HepG2 (cell line): ENCODE measurements around the gene TUBB4B. TPM values are rescaled to one million over a fixed set of nuclear protein-coding genes. Genes with fewer than 3 reads are reported as not detected.
A peak's percentile ranks its signal among the peaks of the same experiment; 100 is the strongest.

Experiments used
- ASH2L ChIP-seq: fragments of 300-600, 200-600 bp; sonication (generic); IDR thresholded peaks from 2 replicates; pipeline ENCODE4 v1.7.0; 2017; ENCODE audit warnings: low read depth, mild to moderate bottlenecking, moderate library complexity, mixed read lengths, low read length; ENCODE audit not compliant: insufficient read length
- CHD4 ChIP-seq: fragments of 200-600 bp; sonication (generic); IDR thresholded peaks from 2 replicates; pipeline ENCODE4 v1.7.0; 2017; ENCODE audit warnings: mild to moderate bottlenecking, low read length, borderline replicate concordance
- FOXK1 ChIP-seq: sonication (generic); formaldehyde crosslinking; IDR thresholded peaks from 2 replicates; pipeline ENCODE4 v1.4.0; 2020; ENCODE audit warnings: low read depth, missing genetic modification reagents, borderline replicate concordance
- MEIS2 ChIP-seq: sonication (generic); formaldehyde crosslinking; IDR thresholded peaks from 2 replicates; pipeline ENCODE4 v1.9.0; 2021; ENCODE audit warnings: mild to moderate bottlenecking, missing genetic modification reagents
- RBFOX2 ChIP-seq: fragments of 200-400 bp; formaldehyde crosslinking; IDR thresholded peaks from 2 replicates; pipeline ENCODE4 v1.6.1; 2017; ENCODE audit warnings: low read depth, mild to moderate bottlenecking, low read length
- SAP130 ChIP-seq: IDR thresholded peaks from 2 replicates; pipeline ENCODE4 v1.6.1; 2016; ENCODE audit warnings: low read depth
- SIX1 ChIP-seq: sonication (generic); formaldehyde crosslinking; IDR thresholded peaks from 2 replicates; pipeline ENCODE4 v1.4.0; 2020; ENCODE audit warnings: missing genetic modification reagents, borderline replicate concordance
- U2AF2 ChIP-seq: fragments of 200-400 bp; formaldehyde crosslinking; IDR thresholded peaks from 2 replicates; pipeline ENCODE4 v1.6.1; 2017; ENCODE audit warnings: low read depth, mild to moderate bottlenecking, low read length
- ZBTB21 ChIP-seq: sonication (generic); formaldehyde crosslinking; IDR thresholded peaks from 2 replicates; pipeline ENCODE4 v1.4.0; 2020; ENCODE audit warnings: missing genetic modification reagents
- ZBTB3 ChIP-seq: sonication (generic); formaldehyde crosslinking; IDR thresholded peaks from 2 replicates; pipeline ENCODE4 v1.4.0; 2020; ENCODE audit warnings: low read depth, mild to moderate bottlenecking, moderate library complexity, missing genetic modification reagents, borderline replicate concordance
- ZMYM3 ChIP-seq: sonication (generic); formaldehyde crosslinking; IDR thresholded peaks from 2 replicates; pipeline ENCODE4 v1.5.1; 2020; ENCODE audit warnings: mild to moderate bottlenecking, missing genetic modification reagents
- ZNF205 ChIP-seq: IDR thresholded peaks from 2 replicates; pipeline ENCODE4 v1.6.1; 2018; ENCODE audit warnings: missing biosample characterization, missing genetic modification reagents
- ZNF296 ChIP-seq: sonication (generic); formaldehyde crosslinking; conservative IDR thresholded peaks from 2 replicates; pipeline ENCODE4 v1.5.0; 2020; ENCODE audit warnings: mild to moderate bottlenecking, missing genetic modification reagents
- ZNF430 ChIP-seq: sonication (generic); formaldehyde crosslinking; IDR thresholded peaks from 2 replicates; pipeline ENCODE4 v1.9.0; 2021; ENCODE audit warnings: mild to moderate bottlenecking, missing genetic modification reagents
- ZNF598 ChIP-seq: sonication (generic); formaldehyde crosslinking; IDR thresholded peaks from 2 replicates; pipeline ENCODE4 v1.5.1; 2020; ENCODE audit warnings: mild to moderate bottlenecking, missing genetic modification reagents, borderline replicate concordance
- ZNF672 ChIP-seq: sonication (generic); formaldehyde crosslinking; IDR thresholded peaks from 2 replicates; pipeline ENCODE4 v1.8.1; 2022; ENCODE audit warnings: missing genetic modification reagents
- ZNF7 ChIP-seq: IDR thresholded peaks from 2 replicates; pipeline ENCODE4 v1.6.1; 2016; ENCODE audit warnings: missing biosample characterization, missing genetic modification reagents
- ZNF780A ChIP-seq: sonication (generic); formaldehyde crosslinking; IDR thresholded peaks from 2 replicates; pipeline ENCODE4 v1.8.0; 2022; ENCODE audit warnings: mild to moderate bottlenecking, missing genetic modification reagents, moderate library complexity
- ZSCAN30 ChIP-seq: sonication (generic); formaldehyde crosslinking; IDR thresholded peaks from 2 replicates; pipeline ENCODE4 v1.5.0; 2020; ENCODE audit warnings: mild to moderate bottlenecking, missing genetic modification reagents
- polyA plus RNA-seq, 8 experiments: library from polyadenylated mRNA; depleted of rRNA in 3 of 8; stranded (reverse) in 7 of 8; unstranded in 1 of 8; fragments of >200 nt; fragmentation: Illumina TruSeq in 4 of 8; extraction: Trizol in 4 of 8; gene quantifications; 2 replicates each; pipeline versions ENCODE4 v1.2.1 to v1.2.3, GENCODE V29; 2011 to 2016; ENCODE audit warnings: low read depth in 4 of 8, missing spikeins in 1 of 8, mixed read lengths in 1 of 8; ENCODE audit not compliant: insufficient read depth in 1 of 8
- total RNA-seq, 5 experiments: library from RNA; depleted of rRNA; stranded (reverse); fragments of >200 nt; fragmentation: Illumina TruSeq; extraction: Trizol; gene quantifications; 2 replicates each; pipeline ENCODE4 v1.2.3, GENCODE V29; 2016; ENCODE audit warnings: low read depth in 1 of 5
- TF ChIP-seq, protein P1 (sequence below): sonication (generic); formaldehyde crosslinking; IDR thresholded peaks from 2 replicates; pipeline ENCODE4 v1.4.0; 2020; ENCODE audit warnings: missing genetic modification reagents; ENCODE audit errors: not compliant biosample characterization
- TF ChIP-seq, protein P2 (sequence below): IDR thresholded peaks from 2 replicates; pipeline ENCODE4 v1.6.1; 2016; ENCODE audit warnings: missing biosample characterization, missing genetic modification reagents, low read depth
- TF ChIP-seq, protein P3 (sequence below): sonication (generic); formaldehyde crosslinking; IDR thresholded peaks from 2 replicates; pipeline ENCODE4 v1.8.1; 2023; ENCODE audit warnings: mild to moderate bottlenecking, missing genetic modification reagents
- TF ChIP-seq, protein P4 (sequence below): sonication (generic); formaldehyde crosslinking; IDR thresholded peaks from 2 replicates; pipeline ENCODE4 v1.5.0; 2020; ENCODE audit warnings: missing genetic modification reagents, mild to moderate bottlenecking, borderline replicate concordance

The TUBB4B gene
- total and polyA plus RNA-seq, 2 of the 13 experiments (the other 11 are each of a cell fraction or from before 2014, with no cell fraction given) = 182 to 412 TPM

DNA sequence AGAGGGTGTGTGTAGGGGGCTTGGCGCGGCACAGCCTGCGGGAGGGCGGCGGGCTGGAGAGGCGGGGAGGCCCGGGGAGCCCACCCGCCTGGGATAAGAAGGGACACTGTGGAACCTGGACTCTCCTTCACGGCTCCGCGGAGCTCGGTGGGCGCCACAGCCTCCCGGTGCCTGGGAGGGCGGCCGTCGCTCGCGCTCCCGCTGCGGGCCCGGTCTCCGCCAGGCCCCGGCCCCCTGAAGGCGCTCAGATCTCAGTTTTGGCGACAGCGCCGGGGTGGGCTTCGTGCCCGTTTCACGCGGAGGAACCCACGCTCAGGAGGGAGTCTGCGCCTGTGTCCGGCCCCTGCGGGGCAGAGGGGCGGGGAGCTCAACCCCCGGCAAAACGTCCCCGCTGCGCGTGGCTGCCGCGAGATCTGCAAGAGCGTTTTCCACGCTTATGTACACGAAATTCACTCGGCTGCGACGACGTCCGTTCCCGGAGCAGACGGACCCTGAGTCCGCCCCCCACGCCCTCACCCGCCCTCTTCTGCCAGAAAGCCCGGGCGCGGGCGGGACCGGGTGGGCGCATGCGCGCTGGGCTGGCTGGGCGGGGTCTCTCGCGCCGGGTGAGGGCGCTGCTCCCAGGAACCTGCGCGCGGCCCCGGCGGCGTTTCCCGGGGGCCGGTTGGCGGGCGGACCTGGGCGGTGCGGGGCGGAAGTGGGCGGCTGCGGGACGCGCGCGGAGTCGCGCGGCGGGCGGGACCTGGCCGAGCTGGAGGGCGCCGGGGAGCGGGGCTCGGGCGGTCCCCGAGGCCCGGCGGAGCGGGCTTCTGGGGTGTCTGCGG lies 13.7 kb downstream of the TUBB4B start, which contains the start of gene NELFB (continued):
- TF ChIP-seq ZNF296 (CRISPR knock-in tag) (0 out of 2 replicates have a peak, but pooled peaks have one; percentile 17), ZNF780A (no peak), ZNF430 (CRISPR knock-in tag) (peak; percentile 87), ASH2L (no peak), ZMYM3 (CRISPR knock-in tag) (no peak), ZSCAN30 (CRISPR knock-in tag) (no peak), CHD4 (no peak; the same call in 1 of the 2 replicates), FOXK1 (CRISPR knock-in tag) (peak; percentile 20; the same call in 1 of the 2 replicates), SIX1 (CRISPR knock-in tag) (no peak), ZBTB3 (CRISPR knock-in tag) (no peak), U2AF2 (no peak), ZNF672 (peak; percentile 74; the same call in 1 of the 2 replicates), ZNF598 (no peak), ZNF205 (CRISPR knock-in tag) (peak; percentile 60; the same call in 1 of the 2 replicates), MEIS2 (peak; percentile 75; the same call in 1 of the 2 replicates), ZBTB21 (CRISPR knock-in tag) (no peak), SAP130 (CRISPR knock-in tag) (peak; percentile 59; the same call in 1 of the 2 replicates), RBFOX2 (peak; percentile 85), ZNF7 (CRISPR knock-in tag) (no peak)
- TF ChIP-seq, protein P1, sequence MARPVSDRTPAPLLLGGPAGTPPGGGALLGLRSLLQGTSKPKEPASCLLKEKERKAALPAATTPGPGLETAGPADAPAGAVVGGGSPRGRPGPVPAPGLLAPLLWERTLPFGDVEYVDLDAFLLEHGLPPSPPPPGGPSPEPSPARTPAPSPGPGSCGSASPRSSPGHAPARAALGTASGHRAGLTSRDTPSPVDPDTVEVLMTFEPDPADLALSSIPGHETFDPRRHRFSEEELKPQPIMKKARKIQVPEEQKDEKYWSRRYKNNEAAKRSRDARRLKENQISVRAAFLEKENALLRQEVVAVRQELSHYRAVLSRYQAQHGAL = no peak
- TF ChIP-seq, protein P2, sequence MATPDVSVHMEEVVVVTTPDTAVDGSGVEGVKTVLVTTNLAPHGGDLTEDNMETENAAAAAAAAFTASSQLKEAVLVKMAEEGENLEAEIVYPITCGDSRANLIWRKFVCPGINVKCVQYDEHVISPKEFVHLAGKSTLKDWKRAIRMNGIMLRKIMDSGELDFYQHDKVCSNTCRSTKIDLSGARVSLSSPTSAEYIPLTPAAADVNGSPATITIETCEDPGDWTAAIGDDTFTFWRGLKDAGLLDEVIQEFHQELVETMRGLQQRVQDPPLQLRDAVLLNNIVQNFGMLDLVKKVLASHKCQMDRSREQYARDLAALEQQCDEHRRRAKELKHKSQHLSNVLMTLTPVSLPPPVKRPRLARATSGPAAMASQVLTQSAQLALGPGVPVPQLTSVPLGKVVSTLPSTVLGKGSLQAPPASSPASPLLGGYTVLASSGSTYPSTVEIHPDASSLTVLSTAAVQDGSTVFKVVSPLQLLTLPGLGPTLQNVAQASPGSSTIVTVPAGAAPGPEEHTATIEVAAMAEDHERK (CRISPR knock-in tag) = no peak
- TF ChIP-seq, protein P3, sequence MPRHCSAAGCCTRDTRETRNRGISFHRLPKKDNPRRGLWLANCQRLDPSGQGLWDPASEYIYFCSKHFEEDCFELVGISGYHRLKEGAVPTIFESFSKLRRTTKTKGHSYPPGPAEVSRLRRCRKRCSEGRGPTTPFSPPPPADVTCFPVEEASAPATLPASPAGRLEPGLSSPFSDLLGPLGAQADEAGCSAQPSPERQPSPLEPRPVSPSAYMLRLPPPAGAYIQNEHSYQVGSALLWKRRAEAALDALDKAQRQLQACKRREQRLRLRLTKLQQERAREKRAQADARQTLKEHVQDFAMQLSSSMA (CRISPR knock-in tag) = no peak
- TF ChIP-seq, protein P4, sequence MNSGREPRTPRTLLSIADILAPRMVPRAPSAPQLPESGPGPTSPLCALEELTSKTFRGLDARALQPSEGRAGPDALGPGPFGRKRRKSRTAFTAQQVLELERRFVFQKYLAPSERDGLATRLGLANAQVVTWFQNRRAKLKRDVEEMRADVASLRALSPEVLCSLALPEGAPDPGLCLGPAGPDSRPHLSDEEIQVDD = no peak
